Endothelial cell of umbilical vein (primary cell): Measurements from ENCODE around the gene C16orf90.

Source experiments
- CTCF ChIP-seq, 2 donors: IDR thresholded peaks; 1 replicate in 1 of 2; 2 replicates in 1 of 2; pipeline ENCODE4 v1.5.1; 2011; ENCODE audit warnings: low read length in 2 of 2, mild to moderate bottlenecking in 2 of 2, moderate library complexity in 2 of 2, control low read depth in 1 of 2, inconsistent platforms in 1 of 2, low read depth in 1 of 2; ENCODE audit not compliant: insufficient read depth in 1 of 2; ENCODE audit errors: extremely low read depth in 1 of 2
- EZH2 ChIP-seq: IDR thresholded peaks from 2 replicates; pipeline ENCODE4 v1.6.1; 2012; ENCODE audit warnings: borderline replicate concordance, low read depth, mild to moderate bottlenecking, moderate library complexity, low read length, inconsistent platforms; ENCODE audit not compliant: severe bottlenecking
- FOS ChIP-seq: IDR thresholded peaks from 2 replicates; pipeline ENCODE4 v1.6.1; 2011; ENCODE audit warnings: mild to moderate bottlenecking, low read length, moderate library complexity, borderline replicate concordance; ENCODE audit not compliant: insufficient read depth
- GATA2 ChIP-seq: IDR thresholded peaks from 2 replicates; pipeline ENCODE4 v1.7.0; 2011; ENCODE audit warnings: low read depth, mild to moderate bottlenecking, moderate library complexity, mixed read lengths, low read length; ENCODE audit not compliant: insufficient read length, insufficient read depth
- JUN ChIP-seq: IDR thresholded peaks from 2 replicates; pipeline ENCODE4 v1.6.1; 2011; ENCODE audit warnings: borderline replicate concordance, low read depth; ENCODE audit not compliant: insufficient read length, insufficient read depth
- MYC ChIP-seq: IDR thresholded peaks from one replicate; pipeline ENCODE4 v1.6.1; 2011; ENCODE audit warnings: mild to moderate bottlenecking, low read depth, low read length
- POLR2A ChIP-seq: IDR thresholded peaks from 2 replicates; pipeline ENCODE4 v1.6.1; 2012; ENCODE audit warnings: low read depth, mild to moderate bottlenecking, control low read depth, low read length
- POLR2AphosphoS5 ChIP-seq: IDR thresholded peaks from 2 replicates; pipeline ENCODE4 v1.6.1; 2012; ENCODE audit warnings: low read depth, mild to moderate bottlenecking, control low read depth, low read length, moderate library complexity; ENCODE audit not compliant: insufficient read depth
- TF ChIP-seq, protein P1 (sequence below): IDR thresholded peaks from 2 replicates; pipeline ENCODE4 v1.6.1; 2011; ENCODE audit not compliant: insufficient read depth, insufficient read length

- TF ChIP-seq CTCF (IDR thresholded peaks at IDR 0.05; ENCODE audit: extremely low read depth in 1 of 2, insufficient read depth in 1 of 2, low read depth in 1 of 2, low read length in 2 of 2) (no peak), POLR2A (no peak), POLR2AphosphoS5 (no peak), EZH2 (no peak), GATA2 (no peak), FOS (no peak), JUN (no peak), MYC (no peak)
- TF ChIP-seq, protein P1, sequence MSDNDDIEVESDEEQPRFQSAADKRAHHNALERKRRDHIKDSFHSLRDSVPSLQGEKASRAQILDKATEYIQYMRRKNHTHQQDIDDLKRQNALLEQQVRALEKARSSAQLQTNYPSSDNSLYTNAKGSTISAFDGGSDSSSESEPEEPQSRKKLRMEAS: no peak
Observed at GRCh38 chr16:3534126-3534525, 38.8 kb upstream of the C16orf90 start.
